Measurements from ENCODE around the gene CNGB1. TPM values are rescaled to one million over a fixed set of nuclear protein-coding genes. Genes with fewer than 3 reads are reported as not detected.

CNGB1 gene
- total and polyA plus RNA-seq, 2 of the 13 experiments (the other 11 are each of a cell fraction or from before 2014, with no cell fraction given): 0.02 to 0.15 TPM

DNA sequence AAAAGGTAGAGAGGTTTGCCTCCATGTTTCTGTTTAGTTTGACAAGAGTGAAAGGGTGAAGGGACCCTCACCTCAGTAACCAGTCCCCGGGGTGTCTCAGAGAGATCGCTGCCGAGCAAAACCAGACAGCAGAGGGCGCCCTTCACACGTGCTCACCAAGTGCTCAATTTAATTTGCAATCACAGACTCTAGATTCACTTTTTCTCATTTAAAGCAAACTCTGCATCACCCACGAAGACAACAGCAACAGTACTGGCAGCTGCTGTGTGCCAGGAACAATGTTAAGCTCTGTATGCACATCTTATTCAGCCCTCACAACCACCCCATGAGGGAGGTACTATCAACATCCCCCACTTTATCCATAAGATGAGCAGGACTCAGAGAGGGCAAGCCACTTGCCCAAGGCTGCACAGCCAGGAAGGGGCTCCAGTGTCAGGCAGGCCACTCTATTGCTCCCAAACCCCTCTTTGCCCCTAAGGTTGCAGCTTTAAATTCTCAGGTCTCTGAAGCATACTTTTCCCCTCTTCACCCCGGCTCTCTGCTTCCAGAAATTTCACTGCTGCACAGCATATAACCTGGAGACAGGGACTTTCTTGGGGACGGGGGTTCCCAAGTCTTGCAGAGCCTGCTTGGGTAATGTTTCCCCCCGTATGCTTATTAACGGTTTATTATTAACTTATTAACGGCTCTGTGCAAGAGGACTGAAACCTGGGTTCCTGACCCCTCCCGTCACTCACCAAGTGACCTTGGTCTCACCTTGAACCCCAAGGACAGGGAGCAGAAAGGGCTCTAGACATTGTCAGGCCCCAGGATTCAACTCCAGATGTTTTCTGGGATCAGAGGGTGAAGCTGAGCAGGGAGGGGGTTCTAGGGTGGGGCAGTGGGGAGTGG lies 70.9 kb downstream of the CNGB1 start (continued):
- TF ChIP-seq, protein P1, sequence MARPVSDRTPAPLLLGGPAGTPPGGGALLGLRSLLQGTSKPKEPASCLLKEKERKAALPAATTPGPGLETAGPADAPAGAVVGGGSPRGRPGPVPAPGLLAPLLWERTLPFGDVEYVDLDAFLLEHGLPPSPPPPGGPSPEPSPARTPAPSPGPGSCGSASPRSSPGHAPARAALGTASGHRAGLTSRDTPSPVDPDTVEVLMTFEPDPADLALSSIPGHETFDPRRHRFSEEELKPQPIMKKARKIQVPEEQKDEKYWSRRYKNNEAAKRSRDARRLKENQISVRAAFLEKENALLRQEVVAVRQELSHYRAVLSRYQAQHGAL (CRISPR knock-in tag; IDR thresholded peaks at IDR 0.05; ENCODE audit: not compliant biosample characterization): no peak
- 0 out of 2 replicates have a peak, but pooled peaks have one; percentile 56 for TF ChIP-seq REPIN1 (CRISPR knock-in tag; IDR thresholded peaks at IDR 0.05; ENCODE audit: borderline replicate concordance, low read depth)
- TF ChIP-seq ZBTB7A (CRISPR knock-in tag; IDR thresholded peaks at IDR 0.05): 0 out of 2 replicates have a peak, but pooled peaks have one; percentile 17
- no peak for TF ChIP-seq ZNF484 (CRISPR knock-in tag; IDR thresholded peaks at IDR 0.05; ENCODE audit: borderline replicate concordance, low read depth)
- TF ChIP-seq GATAD2A (CRISPR knock-in tag; IDR thresholded peaks at IDR 0.05): peak; percentile 58; the same call in 1 of the 2 replicates
- TF ChIP-seq ERF (CRISPR knock-in tag; IDR thresholded peaks at IDR 0.05): 0 out of 2 replicates have a peak, but pooled peaks have one; percentile 34
- no peak for TF ChIP-seq HMG20B (CRISPR knock-in tag; conservative IDR thresholded peaks at IDR 0.05)
- peak; percentile 32 for TF ChIP-seq RXRB (CRISPR knock-in tag; IDR thresholded peaks at IDR 0.05; ENCODE audit: borderline replicate concordance)
- TF ChIP-seq ZNF775 (CRISPR knock-in tag; IDR thresholded peaks at IDR 0.05; ENCODE audit: borderline replicate concordance): no peak
- TF ChIP-seq ZNF510 (CRISPR knock-in tag; IDR thresholded peaks at IDR 0.05; ENCODE audit: low read depth): no peak
- TF ChIP-seq RERE (CRISPR knock-in tag; IDR thresholded peaks at IDR 0.05; ENCODE audit: low read depth): no peak
- no peak for TF ChIP-seq CENPX (CRISPR knock-in tag; IDR thresholded peaks at IDR 0.05)
- TF ChIP-seq, protein P2, sequence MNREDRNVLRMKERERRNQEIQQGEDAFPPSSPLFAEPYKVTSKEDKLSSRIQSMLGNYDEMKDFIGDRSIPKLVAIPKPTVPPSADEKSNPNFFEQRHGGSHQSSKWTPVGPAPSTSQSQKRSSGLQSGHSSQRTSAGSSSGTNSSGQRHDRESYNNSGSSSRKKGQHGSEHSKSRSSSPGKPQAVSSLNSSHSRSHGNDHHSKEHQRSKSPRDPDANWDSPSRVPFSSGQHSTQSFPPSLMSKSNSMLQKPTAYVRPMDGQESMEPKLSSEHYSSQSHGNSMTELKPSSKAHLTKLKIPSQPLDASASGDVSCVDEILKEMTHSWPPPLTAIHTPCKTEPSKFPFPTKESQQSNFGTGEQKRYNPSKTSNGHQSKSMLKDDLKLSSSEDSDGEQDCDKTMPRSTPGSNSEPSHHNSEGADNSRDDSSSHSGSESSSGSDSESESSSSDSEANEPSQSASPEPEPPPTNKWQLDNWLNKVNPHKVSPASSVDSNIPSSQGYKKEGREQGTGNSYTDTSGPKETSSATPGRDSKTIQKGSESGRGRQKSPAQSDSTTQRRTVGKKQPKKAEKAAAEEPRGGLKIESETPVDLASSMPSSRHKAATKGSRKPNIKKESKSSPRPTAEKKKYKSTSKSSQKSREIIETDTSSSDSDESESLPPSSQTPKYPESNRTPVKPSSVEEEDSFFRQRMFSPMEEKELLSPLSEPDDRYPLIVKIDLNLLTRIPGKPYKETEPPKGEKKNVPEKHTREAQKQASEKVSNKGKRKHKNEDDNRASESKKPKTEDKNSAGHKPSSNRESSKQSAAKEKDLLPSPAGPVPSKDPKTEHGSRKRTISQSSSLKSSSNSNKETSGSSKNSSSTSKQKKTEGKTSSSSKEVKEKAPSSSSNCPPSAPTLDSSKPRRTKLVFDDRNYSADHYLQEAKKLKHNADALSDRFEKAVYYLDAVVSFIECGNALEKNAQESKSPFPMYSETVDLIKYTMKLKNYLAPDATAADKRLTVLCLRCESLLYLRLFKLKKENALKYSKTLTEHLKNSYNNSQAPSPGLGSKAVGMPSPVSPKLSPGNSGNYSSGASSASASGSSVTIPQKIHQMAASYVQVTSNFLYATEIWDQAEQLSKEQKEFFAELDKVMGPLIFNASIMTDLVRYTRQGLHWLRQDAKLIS (CRISPR knock-in tag; IDR thresholded peaks at IDR 0.05): no peak
- no peak for TF ChIP-seq ZFP41 (CRISPR knock-in tag; IDR thresholded peaks at IDR 0.05; ENCODE audit: borderline replicate concordance)
- no peak for TF ChIP-seq CREB1 (IDR thresholded peaks at IDR 0.05)
- no peak for TF ChIP-seq CREB1 (CRISPR knock-in tag; IDR thresholded peaks at IDR 0.05)

Measured in HepG2 (cell line).